Lower leg skin (tissue), 3 donors: ENCODE results near the gene ERVH48-1.

ENCODE experiments used
- POLR2A ChIP-seq, 2 donors: fragments of 450-650 bp; IDR thresholded peaks; one replicate each; pipeline ENCODE4 v1.6.1; 2016 to 2017; ENCODE audit warnings: antibody characterized with exemption in 2 of 2, mild to moderate bottlenecking in 1 of 2, moderate library complexity in 1 of 2
- TF ChIP-seq, protein P1 (sequence below), 3 donors: fragments of 450-650 bp; IDR thresholded peaks; one replicate each; pipeline ENCODE4 v1.5.1; 2016; ENCODE audit warnings: antibody characterized with exemption in 3 of 3, mild to moderate bottlenecking in 3 of 3, moderate library complexity in 2 of 3

GRCh38 chr21:42913476-42913875 lies 12.0 kb downstream of the ERVH48-1 start:
- TF ChIP-seq, protein P1, sequence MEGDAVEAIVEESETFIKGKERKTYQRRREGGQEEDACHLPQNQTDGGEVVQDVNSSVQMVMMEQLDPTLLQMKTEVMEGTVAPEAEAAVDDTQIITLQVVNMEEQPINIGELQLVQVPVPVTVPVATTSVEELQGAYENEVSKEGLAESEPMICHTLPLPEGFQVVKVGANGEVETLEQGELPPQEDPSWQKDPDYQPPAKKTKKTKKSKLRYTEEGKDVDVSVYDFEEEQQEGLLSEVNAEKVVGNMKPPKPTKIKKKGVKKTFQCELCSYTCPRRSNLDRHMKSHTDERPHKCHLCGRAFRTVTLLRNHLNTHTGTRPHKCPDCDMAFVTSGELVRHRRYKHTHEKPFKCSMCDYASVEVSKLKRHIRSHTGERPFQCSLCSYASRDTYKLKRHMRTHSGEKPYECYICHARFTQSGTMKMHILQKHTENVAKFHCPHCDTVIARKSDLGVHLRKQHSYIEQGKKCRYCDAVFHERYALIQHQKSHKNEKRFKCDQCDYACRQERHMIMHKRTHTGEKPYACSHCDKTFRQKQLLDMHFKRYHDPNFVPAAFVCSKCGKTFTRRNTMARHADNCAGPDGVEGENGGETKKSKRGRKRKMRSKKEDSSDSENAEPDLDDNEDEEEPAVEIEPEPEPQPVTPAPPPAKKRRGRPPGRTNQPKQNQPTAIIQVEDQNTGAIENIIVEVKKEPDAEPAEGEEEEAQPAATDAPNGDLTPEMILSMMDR (IDR thresholded peaks at IDR 0.05) = no peak
- TF ChIP-seq POLR2A (IDR thresholded peaks at IDR 0.05) = no peak
